K562 (cell line): ENCODE data around the gene LRRC26. TPM values are rescaled to one million over a fixed set of nuclear protein-coding genes. Genes with fewer than 3 reads are reported as not detected.

ENCODE experiments used
- ATAC-seq: fragments of 200-7000 bp; cut with Tn5 transposase; 3 replicates; pipeline ENCODE4 v1.9.1; 2020; ENCODE audit warnings: moderate library complexity
- BruUV-seq: library from RNA; stranded (reverse); fragments of 400-500 nt; replicated peaks from 2 replicates; lab custom pipeline; 2021; lab: Mats Ljungman, UMichigan
- CTCF ChIA-PET: fragments of 300-600 bp; formaldehyde crosslinking; extraction: SDS; loops from one replicate; lab custom pipeline; 2021; ENCODE audit warnings: low intra/inter-chr PET ratio; lab: Yijun Ruan, JAX
- POLR2A ChIA-PET: fragments of 300-600, 350-650 bp; sonication (Branson Sonifier 250); formaldehyde crosslinking; extraction: SDS; loops from one replicate; lab custom pipeline; 2021; ENCODE audit warnings: antibody characterized with exemption, inconsistent platforms; lab: Yijun Ruan, JAX
- DNase-seq, 4 experiments: peaks; one replicate each; pipeline versions ENCODE4 v3.0.0 to v3.0.0-alpha.2; 2011 to 2018; ENCODE audit warnings: low spot score in 3 of 4, mixed read lengths in 3 of 4; ENCODE audit errors: extremely low read depth in 1 of 4
- FAIRE-seq: peaks from 2 replicates; lab custom pipeline; 2011; peaks lifted over from hg19 to GRCh38; lab: Jason Lieb, UNC
- H2AFZ ChIP-seq: 2 replicates; pipeline ENCODE4 v1.6.0; 2011; ENCODE audit warnings: low read depth, low read length, control low read depth, inconsistent platforms
- H3K27ac ChIP-seq: fragments of 200-600 bp; 3 replicates; pipeline ENCODE4 v1.8.0; 2011; ENCODE audit warnings: low read depth, mild to moderate bottlenecking, control low read depth, inconsistent platforms, low read length, moderate library complexity, mixed read lengths; ENCODE audit errors: extremely low read depth
- H3K27me3 ChIP-seq, 2 experiments: fragments of 300-600 bp in 1 of 2; 2 replicates in 1 of 2; 3 replicates in 1 of 2; pipeline versions ENCODE4 v1.6.0 to v1.8.0; 2011; ENCODE audit warnings: inconsistent platforms in 2 of 2, low read length in 2 of 2, mild to moderate bottlenecking in 1 of 2, mixed read lengths in 1 of 2, moderate library complexity in 1 of 2; ENCODE audit not compliant: control insufficient read depth in 2 of 2, insufficient read depth in 2 of 2
- H3K36me3 ChIP-seq: fragments of 300-600 bp; 3 replicates; pipeline ENCODE4 v1.8.0; 2011; ENCODE audit warnings: mild to moderate bottlenecking, low read length, inconsistent platforms; ENCODE audit not compliant: control insufficient read depth, insufficient read depth
- H3K4me1 ChIP-seq, 2 experiments: fragments of 200-600 bp in 1 of 2; replicated peaks in 1 of 2; 2 replicates in 1 of 2; 3 replicates in 1 of 2; pipeline versions ENCODE4 v1.5.1 to v1.8.0; 2011; ENCODE audit warnings: inconsistent platforms in 2 of 2, low read length in 2 of 2, mild to moderate bottlenecking in 1 of 2, mixed read lengths in 1 of 2, moderate library complexity in 1 of 2; ENCODE audit not compliant: control insufficient read depth in 2 of 2, insufficient read depth in 2 of 2
- H3K4me2 ChIP-seq: 2 replicates; pipeline ENCODE4 v1.6.1; 2011; ENCODE audit warnings: low read length, control low read depth, inconsistent platforms, mixed read lengths; ENCODE audit not compliant: insufficient read depth
- H3K4me3 ChIP-seq: fragments of 200-600 bp; sonication (generic), shearing (Covaris generic); 2 replicates; pipeline ENCODE4 v1.5.1; 2016; ENCODE audit warnings: control low read depth, inconsistent platforms
- H3K79me2 ChIP-seq: fragments of 200-600 bp; 3 replicates; pipeline ENCODE4 v1.8.0; 2011; ENCODE audit warnings: low read length, inconsistent platforms; ENCODE audit not compliant: control insufficient read depth, insufficient read depth
- H3K9ac ChIP-seq, 2 experiments: 2 replicates each; pipeline versions ENCODE4 v1.6.0 to v1.6.1; 2011; ENCODE audit warnings: low read depth in 2 of 2, low read length in 2 of 2, control low read depth in 1 of 2, inconsistent platforms in 1 of 2, mild to moderate bottlenecking in 1 of 2, mixed read lengths in 1 of 2; ENCODE audit not compliant: insufficient read depth in 1 of 2
- H3K9me1 ChIP-seq: one replicate; pipeline ENCODE4 v1.6.0; 2011; ENCODE audit warnings: inconsistent platforms, mild to moderate bottlenecking, low read length, moderate library complexity; ENCODE audit not compliant: control insufficient read depth, insufficient read depth
- H3K9me3 ChIP-seq: replicated peaks from 2 replicates; pipeline ENCODE4 v1.5.1; 2011; ENCODE audit warnings: low read depth, low read length, inconsistent platforms; ENCODE audit not compliant: control insufficient read depth, insufficient read depth
- H4K20me1 ChIP-seq: replicated peaks from 2 replicates; pipeline ENCODE4 v1.6.1; 2011; ENCODE audit warnings: low read length, inconsistent platforms, mixed read lengths; ENCODE audit not compliant: control insufficient read depth, insufficient read depth
- CBX8 ChIP-seq: fragments of 200-600 bp; sonication (generic); IDR thresholded peaks from 2 replicates; pipeline ENCODE4 v1.6.1; 2012; ENCODE audit warnings: borderline replicate concordance, mixed run types, low read depth, mild to moderate bottlenecking, moderate library complexity, mixed read lengths, low read length, control low read depth, inconsistent platforms; ENCODE audit not compliant: poor library complexity, severe bottlenecking; ENCODE audit errors: extremely low read depth
- ETS2 ChIP-seq: IDR thresholded peaks from 2 replicates; pipeline ENCODE4 v1.6.1; 2016; ENCODE audit warnings: borderline replicate concordance, missing genetic modification characterization, mild to moderate bottlenecking, moderate library complexity, missing compliant biosample characterization; ENCODE audit not compliant: poor library complexity, severe bottlenecking
- ETV1 ChIP-seq: fragments of 450-650 bp; conservative IDR thresholded peaks from 2 replicates; pipeline ENCODE4 v1.6.1; 2016; ENCODE audit warnings: missing genetic modification characterization, control low read depth, low read depth, missing compliant biosample characterization
- FOXK1 ChIP-seq: sonication (generic); formaldehyde crosslinking; IDR thresholded peaks from 2 replicates; pipeline ENCODE4 v1.8.0; 2022; ENCODE audit warnings: missing genetic modification reagents, mild to moderate bottlenecking, borderline replicate concordance
- IRF2 ChIP-seq: sonication (generic); formaldehyde crosslinking; IDR thresholded peaks from 2 replicates; pipeline ENCODE4 v1.8.1; 2022; ENCODE audit warnings: mild to moderate bottlenecking, missing genetic modification reagents
- NCOA4 ChIP-seq: fragments of 450-650 bp; IDR thresholded peaks from 2 replicates; pipeline ENCODE4 v1.6.1; 2018; ENCODE audit warnings: mild to moderate bottlenecking; ENCODE audit not compliant: partially characterized antibody
- NR3C1 ChIP-seq: sonication (generic); formaldehyde crosslinking; IDR thresholded peaks from 2 replicates; pipeline ENCODE4 v1.8.1; 2022; ENCODE audit warnings: missing genetic modification reagents
- RB1 ChIP-seq: fragments of 450-650 bp; IDR thresholded peaks from 2 replicates; pipeline ENCODE4 v1.6.1; 2017; ENCODE audit warnings: low read depth, mild to moderate bottlenecking
- TCF7 ChIP-seq: sonication (generic); IDR thresholded peaks from 2 replicates; pipeline ENCODE4 v1.6.1; 2016; ENCODE audit warnings: antibody characterized with exemption, borderline replicate concordance
- ZNF384 ChIP-seq: IDR thresholded peaks from 2 replicates; pipeline ENCODE4 v1.6.1; 2012; ENCODE audit warnings: low read depth, low read length, improper control_type of control experiment
- ZNF766 ChIP-seq: fragments of 200-800 bp; sonication (Bioruptor generic); conservative IDR thresholded peaks from 2 replicates; pipeline ENCODE4 v1.6.1; 2016; ENCODE audit warnings: missing genetic modification characterization, missing compliant biosample characterization
- WGBS: fragments of 100-300 bp; shearing (Covaris generic); methylation state at CpG from one replicate; pipeline ENCODE4 v1.1.6; 2016; ENCODE audit warnings: low coverage, mixed read lengths; ENCODE audit not compliant: insufficient coverage; ENCODE audit errors: missing lambda C conversion rate; 5-methylcytosine and 5-hydroxymethylcytosine counted together
- in situ Hi-C: fragments of 300-500 bp; cut with MboI; formaldehyde crosslinking; loops from 4 replicates; pipeline ENCODE4 v1.15.0; 2018; ENCODE audit warnings: inconsistent platforms, mixed read lengths
- intact Hi-C: fragments of 100-400 bp; cut with micrococcal nuclease; formaldehyde crosslinking; loops from 2 replicates; pipeline ENCODE4 v1.14.2; 2022
- polyA plus RNA-seq, 8 experiments: library from polyadenylated mRNA; depleted of rRNA in 4 of 8; stranded (reverse) in 5 of 8; unstranded in 3 of 8; fragments of >200 nt; fragmentation: Nextera tagmentation in 2 of 8; fragmentation: Illumina TruSeq in 1 of 8; extraction: Ambion mirVana in 2 of 8; extraction: Trizol in 1 of 8; gene quantifications; 2 replicates each; pipeline versions ENCODE4 v1.2.1 to v1.2.3, GENCODE V29; 2011 to 2014; ENCODE audit warnings: inconsistent platforms in 1 of 8, missing spikeins in 1 of 8
- total RNA-seq, 7 experiments: library from RNA; depleted of rRNA in 6 of 7; stranded (reverse); fragments of >200 nt in 6 of 7; fragmentation: Illumina TruSeq in 2 of 7; extraction: Trizol in 2 of 7; gene quantifications; 2 replicates each; pipeline versions ENCODE4 v1.2.1 to v1.2.3, GENCODE V29; 2011 to 2021; ENCODE audit warnings: low replicate concordance in 1 of 7
- TF ChIP-seq, protein P1 (sequence below): fragments of 450-650 bp; IDR thresholded peaks from 2 replicates; pipeline ENCODE4 v1.6.1; 2017; ENCODE audit warnings: mild to moderate bottlenecking, moderate library complexity

LRRC26 gene
- total and polyA plus RNA-seq, 9 of the 15 experiments (the other 6 are each of a cell fraction or from before 2014, with no cell fraction given): not detected

GRCh38 chr9:137215196-137215986 is 45.5 kb upstream of the LRRC26 start:
- ATAC-seq: no peak

More at GRCh38 chr9:137215196-137215986, 45.5 kb upstream of the LRRC26 start:
- no TSS peak for BruUV-seq
- no peak for TF ChIP-seq ZNF766
- no peak for TF ChIP-seq ETV1 (tag)
- TF ChIP-seq, protein P1, sequence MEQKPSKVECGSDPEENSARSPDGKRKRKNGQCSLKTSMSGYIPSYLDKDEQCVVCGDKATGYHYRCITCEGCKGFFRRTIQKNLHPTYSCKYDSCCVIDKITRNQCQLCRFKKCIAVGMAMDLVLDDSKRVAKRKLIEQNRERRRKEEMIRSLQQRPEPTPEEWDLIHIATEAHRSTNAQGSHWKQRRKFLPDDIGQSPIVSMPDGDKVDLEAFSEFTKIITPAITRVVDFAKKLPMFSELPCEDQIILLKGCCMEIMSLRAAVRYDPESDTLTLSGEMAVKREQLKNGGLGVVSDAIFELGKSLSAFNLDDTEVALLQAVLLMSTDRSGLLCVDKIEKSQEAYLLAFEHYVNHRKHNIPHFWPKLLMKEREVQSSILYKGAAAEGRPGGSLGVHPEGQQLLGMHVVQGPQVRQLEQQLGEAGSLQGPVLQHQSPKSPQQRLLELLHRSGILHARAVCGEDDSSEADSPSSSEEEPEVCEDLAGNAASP: no peak
- TF ChIP-seq RB1: no peak
- no peak for TF ChIP-seq CBX8
- TF ChIP-seq TCF7: no peak
- no peak for TF ChIP-seq ZNF384
- no peak for TF ChIP-seq FOXK1 (CRISPR knock-in tag)
- TF ChIP-seq NR3C1: no peak
- no peak for TF ChIP-seq NCOA4
- no peak for TF ChIP-seq ETS2 (tag)
- no peak for TF ChIP-seq IRF2
- H3K79me2 ChIP-seq: peaks cover 18% of the 10 kb centered on the region; the same call in 2 of the 3 replicates
- WGBS: 89% methylated on average over 18 of the region's 22 CpGs
- peaks cover 39% of the 10 kb centered on the region; the same call in 2 of the 3 replicates for H3K36me3 ChIP-seq
- in situ Hi-C loops: no loop called here
- ChIA-PET POLR2A (interaction anchor here (0.7 to 1.2 kb wide), 4 partner anchors 9 to 27 kb away, joined by 3 to 5 read pairs (median 4); partner anchors contain the start of gene TUBB4B), CTCF (no interaction called here)
- FAIRE-seq (no peak), DNase-seq (no peak)
- H3K9ac ChIP-seq: peak overlapping the region in 1 of 2 experiments; percentile 92; a peak in 1 of 4 replicates
- H3K4me1 ChIP-seq: peaks cover 27 to 81% of the 10 kb centered on the region in 2 experiments
- H4K20me1 ChIP-seq: peaks cover 3% of the 10 kb centered on the region; the same call in 1 of the 2 replicates
- intact Hi-C loops: no loop called here
- no peak overlapping the region for H2AFZ ChIP-seq
- no peaks in the 10 kb centered on the region for H3K9me3 ChIP-seq
- H3K27me3 ChIP-seq: no peaks in the 10 kb centered on the region
- H3K4me3 ChIP-seq: no peak overlapping the region
- H3K9me1 ChIP-seq: no peaks in the 10 kb centered on the region
- no peak overlapping the region for H3K27ac ChIP-seq
- no peak overlapping the region for H3K4me2 ChIP-seq
